GM06990 (cell line): ENCODE measurements around the gene EXD3.

Source experiments
- DNase-seq: peaks from one replicate; pipeline ENCODE4 v3.0.0-alpha.2; 2011; ENCODE audit not compliant: insufficient read length; ENCODE audit errors: extremely low read depth
- H3K27me3 ChIP-seq: replicated peaks from 2 replicates; pipeline ENCODE4 v1.6.0; 2011; ENCODE audit warnings: low read length; ENCODE audit not compliant: control insufficient read depth, insufficient read depth
- H3K36me3 ChIP-seq: 2 replicates; pipeline ENCODE4 v1.5.1; 2011; ENCODE audit warnings: low read length; ENCODE audit not compliant: control insufficient read depth, insufficient read depth
- H3K4me3 ChIP-seq: replicated peaks from 2 replicates; pipeline ENCODE4 v1.5.1; 2011; ENCODE audit warnings: low read depth, mild to moderate bottlenecking, control low read depth, low read length
- CTCF ChIP-seq: IDR thresholded peaks from 2 replicates; pipeline ENCODE4 v1.5.1; 2011; ENCODE audit warnings: low read length, control low read depth, mild to moderate bottlenecking, inconsistent platforms; ENCODE audit not compliant: insufficient read depth, poor library complexity, severe bottlenecking

Gene EXD3

GRCh38 chr9:137273611-137274320 lies 149.2 kb downstream of the EXD3 start:
- no peak for TF ChIP-seq CTCF
- Histone ChIP-seq H3K4me3 (no peak overlapping the region), H3K36me3 (peaks cover 18% of the 10 kb centered on the region), H3K27me3 (no peaks in the 10 kb centered on the region)
- DNase-seq = no peak

- no peak for DNase-seq
- Histone ChIP-seq H3K36me3 (peaks cover 18% of the 10 kb centered on the region), H3K4me3 (no peak overlapping the region), H3K27me3 (no peaks in the 10 kb centered on the region)
- no peak for TF ChIP-seq CTCF
Measured at GRCh38 chr9:137273095-137273490, 149.9 kb downstream of the EXD3 start.

- H3K27me3 ChIP-seq = no peaks in the 10 kb centered on the region
- no peak for DNase-seq
- H3K4me3 ChIP-seq = no peak overlapping the region
- TF ChIP-seq CTCF = no peak
- H3K36me3 ChIP-seq = peaks cover 21% of the 10 kb centered on the region
Measured at GRCh38 chr9:137272241-137273094, 150.5 kb downstream of the EXD3 start.

GRCh38 chr9:137271696-137272076 lies 151.3 kb downstream of the EXD3 start:
- Histone ChIP-seq H3K27me3 (no peaks in the 10 kb centered on the region), H3K4me3 (no peak overlapping the region), H3K36me3 (peaks cover 24% of the 10 kb centered on the region)
- no peak for TF ChIP-seq CTCF
- DNase-seq = no peak

GRCh38 chr9:137270929-137271695 lies 151.8 kb downstream of the EXD3 start:
- no peak for DNase-seq
- Histone ChIP-seq H3K4me3 (no peak overlapping the region), H3K27me3 (no peaks in the 10 kb centered on the region), H3K36me3 (peaks cover 27% of the 10 kb centered on the region)
- TF ChIP-seq CTCF = no peak
